NCI-H1048 (cell line): ENCODE measurements around the gene EVI2A.

Source experiments
- DNase-seq: peaks from one replicate; lab custom pipeline; 2025; lab: John Stamatoyannopoulos, UW

Gene EVI2A

DNA sequence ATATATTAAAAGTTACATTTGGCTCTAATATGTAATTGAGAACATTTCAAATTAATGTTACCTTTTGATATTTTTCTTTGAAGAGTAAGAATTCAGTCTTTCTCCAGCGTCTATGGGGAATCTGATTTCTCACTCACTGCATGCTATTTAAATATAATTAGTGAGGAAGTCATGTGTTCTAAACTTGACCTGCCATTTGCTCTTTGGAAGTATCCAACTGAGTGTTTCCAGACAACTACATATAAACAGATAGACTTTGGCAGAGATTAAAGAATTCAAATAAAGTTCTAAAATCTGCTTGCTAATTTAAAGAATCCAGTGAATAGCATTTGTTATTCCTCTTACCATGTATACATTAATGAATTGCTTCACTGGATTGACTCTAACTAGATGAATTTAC lies 47.9 kb downstream of the EVI2A start:
- DNase-seq: no peak

- DNase-seq: no peak
These were observed 48.6 kb downstream of the EVI2A start for GRCh38 chr17:31272803-31273202.

DNA sequence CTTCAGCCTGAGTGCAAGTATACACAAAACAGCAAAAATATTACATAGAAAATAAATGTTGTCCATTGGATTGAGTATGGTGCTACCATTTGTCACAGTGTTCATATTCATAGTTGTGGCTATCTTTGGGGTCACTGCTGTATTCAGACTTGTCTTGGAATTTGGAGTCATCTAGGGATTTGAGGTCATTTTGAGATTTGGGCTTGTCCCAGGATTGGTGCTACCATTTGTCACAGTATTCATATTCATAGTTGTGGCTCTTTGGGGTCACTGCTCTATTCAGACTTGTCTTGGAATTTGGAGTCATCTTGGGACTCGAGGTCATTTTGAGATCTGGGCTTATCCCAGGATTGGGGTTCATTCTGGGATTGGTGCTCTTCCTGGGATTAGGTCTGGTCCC lies 49.2 kb downstream of the EVI2A start:
- DNase-seq: no peak

DNA sequence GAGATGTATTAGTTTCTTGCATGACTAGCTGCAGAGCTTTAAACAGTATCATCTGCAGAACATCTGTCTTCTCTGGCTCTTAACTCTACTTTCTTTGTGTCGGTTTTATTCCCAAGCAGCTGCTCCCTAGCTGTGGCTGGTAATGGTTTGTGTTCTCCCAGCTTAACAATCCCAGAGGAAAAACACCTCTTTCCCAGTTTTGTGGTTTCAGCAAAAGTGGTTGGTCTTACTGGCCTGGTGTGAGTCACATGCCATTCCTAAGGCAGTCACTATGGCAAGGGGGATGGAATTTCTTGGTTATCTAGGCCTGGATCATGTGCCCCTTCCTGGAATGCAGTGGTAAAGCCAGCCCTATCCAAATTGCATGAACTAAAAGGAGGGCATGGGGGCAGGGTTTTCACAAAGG lies 51.8 kb downstream of the EVI2A start:
- DNase-seq: no peak

GRCh38 chr17:31269036-31269577 lies 52.3 kb downstream of the EVI2A start:
- no peak for DNase-seq
